HG02571 (cell line): ENCODE results near the gene C4orf46.
A peak's percentile ranks its signal among the peaks of the same experiment; 100 is the strongest.

Experiments used
- ATAC-seq: cut with Tn5 transposase; IDR thresholded peaks from one replicate; pipeline ENCODE4 v1.9.1; 2021; ENCODE audit warnings: mild to moderate bottlenecking, moderate library complexity; ENCODE audit not compliant: unreplicated experiment

C4orf46 gene

DNA sequence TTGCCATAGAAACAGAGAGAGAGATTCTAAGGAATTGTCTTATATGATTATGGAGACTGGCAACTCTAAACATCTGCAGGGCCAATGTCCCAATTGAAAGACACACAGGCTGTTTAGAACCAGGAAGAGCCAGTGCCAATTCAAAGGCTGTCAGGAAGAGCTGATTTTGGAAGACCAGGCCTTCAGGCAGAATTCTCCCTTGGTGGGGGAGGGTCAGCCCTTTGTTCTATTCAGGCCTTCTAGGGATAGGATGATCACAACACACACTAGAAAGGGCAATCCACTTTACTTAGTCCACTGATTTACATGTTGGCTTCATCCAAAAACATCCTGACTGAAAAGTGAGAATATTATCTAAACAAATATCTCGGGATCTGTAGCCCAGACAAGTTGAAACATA is 15.2 kb downstream of the C4orf46 start:
- no peak for ATAC-seq

DNA sequence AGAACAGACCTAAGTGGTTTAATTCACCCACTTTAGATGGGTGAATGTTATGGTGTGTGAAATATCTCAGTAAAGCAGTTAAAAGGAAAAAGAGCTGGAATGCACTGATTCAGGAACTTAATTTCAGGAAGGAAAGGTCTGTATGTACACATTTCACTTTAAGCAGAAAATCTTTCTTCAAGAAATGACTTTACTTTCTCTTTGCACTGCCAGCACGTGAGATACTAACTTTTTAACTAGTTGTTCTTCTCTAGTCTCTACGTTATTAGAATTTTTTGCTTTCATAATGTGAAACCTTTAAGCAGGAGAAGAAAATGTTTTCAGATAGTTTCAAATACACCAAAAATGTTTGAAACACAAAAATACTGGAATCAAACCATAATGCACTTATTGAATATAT is 18.8 kb downstream of the C4orf46 start:
- ATAC-seq: no peak

DNA sequence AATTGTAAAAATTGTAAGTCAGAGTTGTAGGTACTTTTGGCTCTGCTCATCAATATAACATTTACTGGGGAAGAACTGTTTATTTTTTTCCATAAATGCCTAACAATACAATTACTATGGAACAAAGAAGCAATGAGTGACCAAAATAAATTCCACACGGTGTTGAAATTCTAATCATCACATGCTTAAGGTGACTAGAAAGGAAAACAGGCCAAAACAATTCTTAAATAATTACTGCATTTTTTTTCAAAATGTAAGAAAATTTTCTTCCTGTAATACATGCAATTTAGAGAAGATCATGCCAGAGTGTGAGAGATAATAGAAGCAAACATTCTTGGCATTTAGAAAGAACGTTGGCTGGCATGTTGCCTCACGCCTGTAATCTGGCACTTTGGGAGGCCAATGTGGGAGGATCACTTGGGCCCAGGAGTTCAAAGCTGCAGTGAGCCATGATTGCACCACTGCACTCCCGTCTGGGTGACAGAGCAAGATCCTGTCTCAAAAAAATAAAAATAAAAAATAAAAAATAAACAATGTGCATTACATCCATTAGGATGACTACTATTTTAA is 22.5 kb downstream of the C4orf46 start:
- no peak for ATAC-seq

DNA sequence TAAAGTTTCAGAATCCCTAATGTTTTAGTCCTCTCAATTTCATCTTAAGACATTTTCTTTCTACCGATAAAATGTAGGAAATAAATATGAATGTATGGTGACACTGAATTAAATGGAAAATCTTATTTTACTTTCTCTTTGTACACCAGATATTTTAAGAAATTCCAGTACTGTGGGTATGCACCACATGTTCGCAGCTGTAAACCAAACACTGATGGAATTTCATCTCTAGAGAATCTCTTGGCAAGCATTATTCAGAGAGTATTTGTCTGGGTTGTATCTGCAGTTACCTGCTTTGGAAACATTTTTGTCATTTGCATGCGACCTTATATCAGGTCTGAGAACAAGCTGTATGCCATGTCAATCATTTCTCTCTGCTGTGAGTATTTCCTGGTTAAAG is 26.9 kb downstream of the C4orf46 start:
- ATAC-seq: no peak

DNA sequence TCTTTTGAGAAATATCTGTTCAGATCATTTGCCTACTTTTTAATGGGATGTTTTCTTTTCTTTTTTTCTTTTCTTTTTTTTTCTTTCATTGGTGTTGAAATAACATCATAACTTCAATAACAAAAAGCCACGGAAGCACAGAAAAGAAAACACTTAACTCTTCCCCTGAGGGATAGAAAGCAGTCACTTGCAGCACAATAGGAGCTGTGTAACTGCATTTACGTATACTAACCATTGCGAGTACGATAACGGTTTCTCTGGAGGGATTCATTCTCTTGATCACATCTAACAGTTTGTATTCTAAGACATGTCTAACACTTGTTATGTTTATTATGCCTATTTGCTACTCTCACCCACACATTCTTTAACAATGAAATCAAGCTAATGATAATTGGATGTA is 27.3 kb downstream of the C4orf46 start:
- no peak for ATAC-seq

DNA sequence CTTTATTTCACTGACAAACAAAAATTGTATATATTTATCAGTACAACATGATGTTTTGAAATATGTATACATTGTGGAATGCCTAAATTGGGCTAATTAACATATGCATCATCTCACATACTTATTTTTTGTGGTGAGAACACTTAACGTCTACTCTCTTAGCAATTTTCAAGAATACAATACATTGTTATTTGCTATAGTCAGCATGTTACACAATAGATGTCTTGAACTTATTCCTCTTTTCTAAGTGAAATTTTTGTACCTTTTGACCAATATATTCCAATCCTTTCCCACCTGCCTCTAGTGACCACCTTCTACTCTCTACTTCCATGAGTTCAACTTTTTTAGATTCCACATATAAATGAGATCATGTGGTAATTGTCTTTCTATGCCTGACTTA is 35.1 kb downstream of the C4orf46 start:
- ATAC-seq: no peak

DNA sequence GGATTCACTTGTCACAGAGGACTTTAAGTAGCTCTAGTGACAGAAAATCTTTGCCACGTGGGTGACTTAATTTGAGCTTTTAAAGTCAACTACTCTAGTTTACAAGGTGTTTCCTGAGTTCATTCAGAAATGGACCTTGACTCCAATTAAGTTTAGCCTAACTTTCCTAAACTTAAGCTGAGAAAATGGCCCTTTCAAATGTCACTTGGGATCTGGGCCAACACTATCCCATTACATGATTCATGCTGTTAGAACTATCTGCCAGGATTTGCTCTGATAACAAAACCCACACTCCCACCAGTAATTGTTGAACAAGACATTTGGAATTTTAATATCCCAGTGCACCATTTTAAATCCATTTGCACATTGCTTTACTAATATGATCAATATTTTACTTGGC is 40.8 kb downstream of the C4orf46 start:
- no peak for ATAC-seq

DNA sequence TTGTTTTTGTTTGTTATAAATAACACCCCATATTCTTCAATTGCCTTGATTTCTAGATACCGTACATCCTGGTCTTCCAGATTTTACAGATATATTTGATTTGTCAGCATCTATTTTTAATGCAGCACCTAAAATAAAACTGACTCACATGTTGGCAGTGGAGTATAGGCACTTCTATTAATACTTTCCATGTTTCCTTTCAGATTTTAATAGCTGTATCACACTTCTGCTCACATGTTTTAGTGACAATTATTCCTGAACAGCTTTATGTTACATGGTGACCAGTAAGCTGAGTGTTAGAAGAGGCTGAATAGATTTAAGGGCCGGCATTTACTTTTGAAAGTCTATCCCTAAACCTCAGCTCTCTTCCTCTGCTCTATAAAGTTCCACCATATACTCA is 46.1 kb downstream of the C4orf46 start:
- no peak for ATAC-seq

DNA sequence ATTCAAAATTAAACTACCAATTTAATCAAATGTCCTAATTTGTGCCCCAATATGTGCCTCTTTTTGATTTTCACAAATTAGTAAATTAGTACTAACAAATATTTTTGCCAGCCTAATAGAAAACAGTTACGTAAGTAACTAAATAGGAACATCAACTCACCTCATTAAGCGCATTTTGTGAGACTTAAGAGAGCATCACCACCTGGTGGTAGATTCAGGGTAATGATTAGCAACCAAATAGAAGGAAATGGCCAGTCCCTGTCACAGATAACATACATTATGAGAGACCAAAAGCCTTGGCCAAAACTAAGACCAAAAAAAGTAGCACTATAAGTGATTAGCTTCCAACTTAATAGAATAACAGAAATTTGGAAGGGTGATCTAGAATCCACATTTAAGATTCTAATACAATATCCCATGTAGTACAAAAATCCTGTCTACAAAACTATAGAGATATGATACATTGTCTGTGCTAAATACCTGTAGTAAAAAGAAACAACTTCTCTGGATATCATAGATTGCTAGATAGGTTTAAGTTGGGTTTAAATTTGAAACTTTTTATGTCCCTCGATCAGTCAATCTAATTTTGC is 46.7 kb downstream of the C4orf46 start:
- peak; percentile 77 for ATAC-seq

DNA sequence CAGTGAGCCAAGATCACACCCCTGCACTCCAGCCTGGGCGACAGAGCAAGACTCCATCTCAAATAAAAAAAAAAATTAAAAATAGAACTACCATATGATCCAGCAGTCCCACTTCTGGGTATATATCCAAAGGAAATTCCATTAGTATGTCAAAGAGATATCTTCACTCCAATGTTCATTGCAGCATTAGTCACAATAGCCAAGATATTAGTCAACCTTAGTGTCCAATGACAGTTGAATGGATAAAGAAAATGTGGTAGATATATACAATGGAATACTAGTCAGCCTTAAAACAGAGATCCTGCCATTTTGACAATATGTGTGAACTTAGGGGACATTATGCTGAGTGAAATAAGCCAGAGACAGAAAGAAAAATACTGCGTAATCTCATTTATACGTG is 49.4 kb downstream of the C4orf46 start:
- ATAC-seq: no peak

DNA sequence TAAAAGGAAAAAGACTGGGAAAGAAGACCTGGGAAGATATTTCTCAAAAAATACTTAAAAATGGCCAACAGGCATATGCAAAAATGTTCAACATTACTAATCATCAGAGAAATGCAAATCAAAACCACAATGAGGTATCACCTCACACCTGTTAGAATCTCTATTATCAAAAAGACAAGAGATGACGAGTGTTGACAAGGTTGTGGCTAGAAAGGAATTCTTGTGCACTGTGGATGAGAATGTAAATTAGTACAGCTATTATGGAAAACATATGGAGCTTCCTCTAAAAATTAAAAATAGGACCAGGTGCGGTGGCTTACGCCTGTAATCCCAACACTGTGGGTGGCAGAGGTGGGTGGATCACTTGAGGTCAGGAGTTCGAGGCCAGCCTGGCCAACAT is 50.0 kb downstream of the C4orf46 start:
- no peak for ATAC-seq

DNA sequence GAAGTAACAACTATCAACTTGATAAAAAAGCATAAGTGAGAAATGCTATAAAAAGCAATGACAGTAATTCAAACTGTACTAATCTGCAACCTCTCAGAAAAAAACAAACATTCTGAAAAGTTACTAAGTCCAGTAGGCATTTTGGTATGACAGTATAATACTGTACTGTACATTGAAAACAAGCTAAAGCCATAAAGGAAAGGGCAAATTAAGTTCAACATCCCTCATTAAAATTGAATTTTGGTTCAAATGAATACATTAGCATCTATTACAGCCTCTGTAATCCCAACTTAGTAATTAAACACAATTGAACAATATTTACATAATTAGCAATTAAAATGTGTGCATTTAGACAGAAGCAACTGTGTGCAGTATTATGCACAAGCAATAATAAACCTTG is 53.7 kb downstream of the C4orf46 start:
- no peak for ATAC-seq
